CD14-positive monocyte (primary cell): ENCODE results near the gene MOGAT2. TPM values are rescaled to one million over a fixed set of nuclear protein-coding genes. Genes with fewer than 3 reads are reported as not detected.
A peak's percentile ranks its signal among the peaks of the same experiment; 100 is the strongest.

Experiments used
- DNase-seq, 3 donors: peaks; one replicate each; pipeline ENCODE4 v3.0.0-alpha.2; 2011 to 2022
- H2AFZ ChIP-seq: 2 replicates; pipeline ENCODE4 v1.6.0; 2012; ENCODE audit warnings: mild to moderate bottlenecking, low read depth, low read length, inconsistent platforms; ENCODE audit not compliant: insufficient read depth, poor library complexity, severe bottlenecking
- H3K27ac ChIP-seq, 2 donors: 1 replicate in 1 of 2; 2 replicates in 1 of 2; pipeline ENCODE4 v1.5.1; 2012 to 2013; ENCODE audit warnings: low read length in 2 of 2, control low read depth in 1 of 2, inconsistent platforms in 1 of 2, low read depth in 1 of 2, mild to moderate bottlenecking in 1 of 2
- H3K27me3 ChIP-seq, 2 donors: one replicate each; pipeline versions ENCODE4 v1.6.0 to v1.6.1; 2011 to 2013; ENCODE audit warnings: low read length in 2 of 2; ENCODE audit not compliant: control insufficient read depth in 2 of 2, insufficient read depth in 2 of 2
- H3K36me3 ChIP-seq, 2 donors: replicated peaks in 1 of 2; 1 replicate in 1 of 2; 2 replicates in 1 of 2; pipeline versions ENCODE4 v1.5.1 to v1.6.1; 2012 to 2013; ENCODE audit warnings: low read length in 2 of 2, control low read depth in 1 of 2, inconsistent platforms in 1 of 2, mild to moderate bottlenecking in 1 of 2; ENCODE audit not compliant: insufficient read depth in 2 of 2, control insufficient read depth in 1 of 2
- H3K4me1 ChIP-seq, 2 donors: 1 replicate in 1 of 2; 2 replicates in 1 of 2; pipeline versions ENCODE4 v1.5.1 to v1.6.1; 2012 to 2013; ENCODE audit warnings: low read length in 2 of 2, control low read depth in 1 of 2, inconsistent platforms in 1 of 2, mild to moderate bottlenecking in 1 of 2, moderate library complexity in 1 of 2; ENCODE audit not compliant: insufficient read depth in 2 of 2, control insufficient read depth in 1 of 2
- H3K4me2 ChIP-seq: replicated peaks from 2 replicates; pipeline ENCODE3; 2012; ENCODE audit warnings: low read length, moderate library complexity, mild to moderate bottlenecking; ENCODE audit not compliant: poor library complexity, severe bottlenecking; ENCODE audit errors: extremely low read depth
- H3K4me3 ChIP-seq, 3 experiments: fragments of 200-600 bp in 1 of 3; sonication (generic) in 1 of 3; replicated peaks in 1 of 3; 1 replicate in 2 of 3; 2 replicates in 1 of 3; pipeline ENCODE4 v1.5.1; 2011 to 2013; ENCODE audit warnings: low read length in 3 of 3, mild to moderate bottlenecking in 3 of 3, control low read depth in 2 of 3, low read depth in 2 of 3, inconsistent platforms in 1 of 3, moderate library complexity in 1 of 3
- H3K79me2 ChIP-seq: 2 replicates; pipeline ENCODE4 v1.6.0; 2012; ENCODE audit warnings: mild to moderate bottlenecking, control low read depth, inconsistent platforms, low read length, moderate library complexity; ENCODE audit not compliant: insufficient read depth
- H3K9ac ChIP-seq: 2 replicates; pipeline ENCODE4 v1.6.0; 2017; ENCODE audit warnings: low read length, mild to moderate bottlenecking; ENCODE audit not compliant: insufficient read depth, poor library complexity, severe bottlenecking
- H3K9me3 ChIP-seq, 2 donors: replicated peaks in 1 of 2; 1 replicate in 1 of 2; 2 replicates in 1 of 2; pipeline versions ENCODE4 v1.5.1 to v1.6.1; 2012 to 2013; ENCODE audit warnings: low read length in 2 of 2, control low read depth in 1 of 2; ENCODE audit not compliant: control insufficient read depth in 1 of 2, insufficient read depth in 1 of 2
- H4K20me1 ChIP-seq: 2 replicates; pipeline ENCODE4 v1.6.0; 2012; ENCODE audit warnings: mild to moderate bottlenecking, low read length, control low read depth, moderate library complexity; ENCODE audit not compliant: insufficient read depth
- H3K27ac Mint-ChIP-seq, 7 donors: one replicate each; pipeline ENCODE4 v1.8.0; 2020; ENCODE audit warnings: mild to moderate bottlenecking in 7 of 7, mixed read lengths in 7 of 7, moderate library complexity in 6 of 7, inconsistent platforms in 2 of 7
- H3K27me3 Mint-ChIP-seq, 3 donors: one replicate each; pipeline ENCODE4 v1.8.0; 2021 to 2022; ENCODE audit warnings: low read depth in 3 of 3, mild to moderate bottlenecking in 3 of 3, mixed read lengths in 3 of 3, moderate library complexity in 3 of 3, inconsistent platforms in 1 of 3
- H3K36me3 Mint-ChIP-seq, 2 donors: one replicate each; pipeline ENCODE4 v1.8.0; 2020; ENCODE audit warnings: mixed read lengths in 2 of 2, inconsistent platforms in 1 of 2, mild to moderate bottlenecking in 1 of 2
- H3K4me1 Mint-ChIP-seq: one replicate; pipeline ENCODE4 v1.8.0; 2020; ENCODE audit warnings: mild to moderate bottlenecking, mixed read lengths
- H3K4me3 Mint-ChIP-seq, 2 donors: one replicate each; pipeline ENCODE4 v1.8.0; 2020; ENCODE audit warnings: mild to moderate bottlenecking in 2 of 2, mixed read lengths in 2 of 2, moderate library complexity in 1 of 2
- H3K9me3 Mint-ChIP-seq, 7 donors: one replicate each; pipeline ENCODE4 v1.8.0; 2020 to 2022; ENCODE audit warnings: mixed read lengths in 7 of 7, mild to moderate bottlenecking in 6 of 7, moderate library complexity in 6 of 7, inconsistent platforms in 2 of 7
- CTCF ChIP-seq: fragments of 200-600 bp; IDR thresholded peaks from one replicate; pipeline ENCODE4 v1.8.0; 2022; ENCODE audit warnings: antibody characterized with exemption, mild to moderate bottlenecking
- WGBS: methylation state at CpG from one replicate; pipeline ENCODE4 v1.1.5; 2013; ENCODE audit warnings: missing lambda C conversion rate; ENCODE audit not compliant: insufficient coverage; 5-methylcytosine and 5-hydroxymethylcytosine counted together
- intact Hi-C, 2 donors: fragments of 100-400 bp; cut with micrococcal nuclease; formaldehyde crosslinking; loops; one replicate each; pipeline versions ENCODE4 v1.15.0 to v1.15.1; 2023
- polyA plus RNA-seq, 3 donors: library from polyadenylated mRNA; depleted of rRNA in 1 of 3; unstranded in 2 of 3; stranded (reverse) in 1 of 3; fragments of 300-500 nt in 2 of 3; fragments of >200 nt in 1 of 3; fragmentation: Illumina TruSeq in 2 of 3; gene quantifications; 1 replicate in 2 of 3; 2 replicates in 1 of 3; pipeline ENCODE4 v1.2.3, GENCODE V29; 2012 to 2021

Gene MOGAT2
- polyA plus RNA-seq, 3 donors: not detected

DNA sequence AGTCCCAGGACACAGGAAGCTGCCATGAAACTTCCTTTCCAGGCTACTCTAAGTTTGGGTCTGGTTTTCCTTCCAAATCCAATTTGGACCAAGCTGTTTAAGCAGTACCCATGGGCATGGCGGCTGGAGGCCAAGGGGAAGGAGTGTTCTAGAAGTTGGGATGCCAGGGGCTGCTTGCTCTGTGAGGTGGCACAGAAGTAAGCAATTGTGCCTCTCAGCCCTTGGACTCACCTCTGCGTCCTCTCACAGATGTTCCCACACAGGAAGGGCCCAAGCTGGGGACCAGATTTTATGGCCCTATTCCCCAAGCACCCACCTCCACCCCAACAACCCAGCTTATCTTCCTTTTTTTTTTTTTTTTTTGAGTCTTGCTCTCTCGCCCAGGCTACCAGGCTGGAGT, 47.5 kb downstream of the MOGAT2 start:
- Mint-ChIP-seq H3K36me3 (peaks cover 0 to 10% of the 10 kb centered on the region in 2 donors), H3K9me3 (peaks cover 0 to 1% (median 0%) of the 10 kb centered on the region in 7 donors), H3K27ac (peak overlapping the region in 1 of 7 donors; percentile 66), H3K4me3 (no peak overlapping the region), H3K4me1 (peaks cover 82% of the 10 kb centered on the region), H3K27me3 (peaks cover 7 to 14% (median 9%) of the 10 kb centered on the region in 3 donors)
- no peak overlapping the region for H3K27ac ChIP-seq
- WGBS: 100% methylated on average over 2 of the region's 3 CpGs
- no peaks in the 10 kb centered on the region for H3K27me3 ChIP-seq
- H3K4me2 ChIP-seq: no peak overlapping the region
- no peak overlapping the region for H3K4me3 ChIP-seq
- DNase-seq: no peak
- no peaks in the 10 kb centered on the region for H4K20me1 ChIP-seq
- H3K9ac ChIP-seq: no peak overlapping the region
- H3K4me1 ChIP-seq: peaks cover 70 to 80% of the 10 kb centered on the region in 2 donors
- peaks cover 14% of the 10 kb centered on the region for H3K79me2 ChIP-seq
- H3K9me3 ChIP-seq: no peaks in the 10 kb centered on the region
- TF ChIP-seq CTCF: no peak
- H2AFZ ChIP-seq: no peak overlapping the region
- intact Hi-C loops: no loop called here
- H3K36me3 ChIP-seq: no peaks in the 10 kb centered on the region

GRCh38 chr11:75766443-75767227, 49.0 kb downstream of the MOGAT2 start:
- WGBS: 93% methylated on average over 3 of the region's 4 CpGs
- H3K4me1 ChIP-seq: peaks cover 73 to 80% of the 10 kb centered on the region in 2 donors
- no peak overlapping the region for H3K4me3 ChIP-seq
- intact Hi-C loops: no loop called here
- DNase-seq: no peak
- no peak overlapping the region for H3K4me3 Mint-ChIP-seq
- no peak overlapping the region for H3K9ac ChIP-seq
- H3K9me3 Mint-ChIP-seq: peaks cover 0 to 1% (median 0%) of the 10 kb centered on the region in 7 donors
- H3K36me3 ChIP-seq: no peaks in the 10 kb centered on the region
- peaks cover 85% of the 10 kb centered on the region for H3K4me1 Mint-ChIP-seq
- no peak for TF ChIP-seq CTCF
- H2AFZ ChIP-seq: no peak overlapping the region
- no peaks in the 10 kb centered on the region for H3K9me3 ChIP-seq
- no peak overlapping the region for H3K4me2 ChIP-seq
- peaks cover 24% of the 10 kb centered on the region for H3K79me2 ChIP-seq
- peak overlapping the region in 5 of 7 donors; percentile 4 to 86 (median 41) for H3K27ac Mint-ChIP-seq
- peaks cover 10 to 12% of the 10 kb centered on the region in 2 donors for H3K36me3 Mint-ChIP-seq
- H4K20me1 ChIP-seq: no peaks in the 10 kb centered on the region
- H3K27me3 ChIP-seq: no peaks in the 10 kb centered on the region
- H3K27me3 Mint-ChIP-seq: peaks cover 7 to 15% (median 11%) of the 10 kb centered on the region in 3 donors
- no peak overlapping the region for H3K27ac ChIP-seq
